Natural killer cell (primary cell): ENCODE data around the gene ACSM3. TPM values are rescaled to one million over a fixed set of nuclear protein-coding genes. Genes with fewer than 3 reads are reported as not detected.

ENCODE experiments used
- ATAC-seq, 3 donors: fragments of 150-1000 bp in 2 of 3; fragments of 200-7000 bp in 1 of 3; cut with Tn5 transposase; 1 replicate in 1 of 3; 2 replicates in 2 of 3; pipeline ENCODE4 v1.10.0; 2021; ENCODE audit warnings: mild to moderate bottlenecking in 2 of 3, moderate library complexity in 2 of 3
- DNase-seq, 2 donors: peaks; one replicate each; pipeline versions ENCODE4 v3.0.0 to v3.0.0-alpha.2; 2013 to 2021; ENCODE audit warnings: mixed read lengths in 1 of 2
- H3K27ac ChIP-seq: one replicate; pipeline ENCODE4 v1.5.1; 2013; ENCODE audit warnings: mild to moderate bottlenecking, low read length
- H3K27me3 ChIP-seq: one replicate; pipeline ENCODE4 v1.6.1; 2013; ENCODE audit warnings: low read length; ENCODE audit not compliant: control insufficient read depth, insufficient read depth
- H3K36me3 ChIP-seq: one replicate; pipeline ENCODE4 v1.6.1; 2013; ENCODE audit warnings: low read length; ENCODE audit not compliant: control insufficient read depth, insufficient read depth
- H3K4me1 ChIP-seq: one replicate; pipeline ENCODE4 v1.6.1; 2013; ENCODE audit warnings: low read length; ENCODE audit not compliant: control insufficient read depth, insufficient read depth
- H3K4me3 ChIP-seq: one replicate; pipeline ENCODE4 v1.5.1; 2013; ENCODE audit warnings: low read length
- H3K9me3 ChIP-seq: one replicate; pipeline ENCODE4 v1.6.1; 2013; ENCODE audit warnings: low read length; ENCODE audit not compliant: control insufficient read depth, insufficient read depth
- H3K27ac Mint-ChIP-seq, 2 donors: one replicate each; pipeline ENCODE4 v1.8.0; 2022; ENCODE audit warnings: mild to moderate bottlenecking in 2 of 2, mixed read lengths in 2 of 2, moderate library complexity in 1 of 2
- H3K27me3 Mint-ChIP-seq, 2 donors: one replicate each; pipeline ENCODE4 v1.8.0; 2022; ENCODE audit warnings: low read depth in 2 of 2, mixed read lengths in 2 of 2
- H3K36me3 Mint-ChIP-seq: one replicate; pipeline ENCODE4 v1.8.0; 2022; ENCODE audit warnings: mixed read lengths
- H3K4me1 Mint-ChIP-seq, 2 donors: one replicate each; pipeline ENCODE4 v1.8.0; 2022; ENCODE audit warnings: mixed read lengths in 2 of 2
- H3K4me3 Mint-ChIP-seq: one replicate; pipeline ENCODE4 v1.8.0; 2022; ENCODE audit warnings: mild to moderate bottlenecking, moderate library complexity, mixed read lengths
- H3K9me3 Mint-ChIP-seq, 2 donors: one replicate each; pipeline ENCODE4 v1.8.0; 2022; ENCODE audit warnings: mixed read lengths in 2 of 2
- WGBS: methylation state at CpG from one replicate; pipeline ENCODE4 v1.1.7; 2013; ENCODE audit warnings: missing lambda C conversion rate; ENCODE audit not compliant: insufficient coverage; 5-methylcytosine and 5-hydroxymethylcytosine counted together
- intact Hi-C: fragments of 100-400 bp; cut with micrococcal nuclease; formaldehyde crosslinking; loops from one replicate; pipeline ENCODE4 v1.14.2; 2022
- total RNA-seq, 4 donors: library from RNA; stranded (reverse); fragments of 120-200 nt in 1 of 4; gene quantifications; one replicate each; pipeline versions ENCODE4 v1.2.3 to v1.2.4, GENCODE V29; 2013 to 2022
- TF ChIP-seq, protein P1 (sequence below): fragments of 200-600 bp; IDR thresholded peaks from one replicate; pipeline ENCODE4 v1.8.0; 2022; ENCODE audit warnings: antibody characterized with exemption

Gene ACSM3
- total RNA-seq, 3 donors from 2014 or later (not counting 1 experiment from before 2014, with no cell fraction given) = 3.7 to 4.4 (median 4.4) TPM

DNA sequence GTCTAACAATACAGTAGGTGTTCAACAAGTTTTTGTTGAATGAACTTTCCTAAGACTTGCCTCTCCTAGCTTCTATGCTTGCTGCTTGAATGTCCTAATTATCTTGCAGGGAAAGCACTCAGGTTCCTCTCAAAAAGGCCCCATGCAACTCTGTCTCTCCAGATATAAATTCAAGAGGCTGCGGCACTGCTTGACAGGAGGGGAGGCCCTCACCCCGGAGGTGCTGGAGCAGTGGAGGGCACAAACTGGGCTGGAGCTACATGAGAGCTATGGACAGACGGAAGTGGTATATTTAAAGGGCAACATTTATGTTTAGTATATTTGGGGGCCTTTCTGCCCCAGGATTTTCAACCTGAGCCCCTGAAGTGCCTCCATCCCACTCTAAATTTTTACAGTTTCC, 36.6 kb upstream of the ACSM3 start:
- Mint-ChIP-seq H3K9me3 (no peaks in the 10 kb centered on the region), H3K27me3 (no peaks in the 10 kb centered on the region), H3K4me1 (no peaks in the 10 kb centered on the region), H3K36me3 (no peaks in the 10 kb centered on the region), H3K27ac (no peak overlapping the region), H3K4me3 (no peak overlapping the region)
- no peaks in the 10 kb centered on the region for H3K27me3 ChIP-seq
- no peak overlapping the region for H3K4me3 ChIP-seq
- H3K27ac ChIP-seq = no peak overlapping the region
- H3K9me3 ChIP-seq = no peaks in the 10 kb centered on the region
- no peaks in the 10 kb centered on the region for H3K4me1 ChIP-seq
- no peak for ATAC-seq
- intact Hi-C loops = no loop called here
- peaks cover 2% of the 10 kb centered on the region for H3K36me3 ChIP-seq
- TF ChIP-seq, protein P1, sequence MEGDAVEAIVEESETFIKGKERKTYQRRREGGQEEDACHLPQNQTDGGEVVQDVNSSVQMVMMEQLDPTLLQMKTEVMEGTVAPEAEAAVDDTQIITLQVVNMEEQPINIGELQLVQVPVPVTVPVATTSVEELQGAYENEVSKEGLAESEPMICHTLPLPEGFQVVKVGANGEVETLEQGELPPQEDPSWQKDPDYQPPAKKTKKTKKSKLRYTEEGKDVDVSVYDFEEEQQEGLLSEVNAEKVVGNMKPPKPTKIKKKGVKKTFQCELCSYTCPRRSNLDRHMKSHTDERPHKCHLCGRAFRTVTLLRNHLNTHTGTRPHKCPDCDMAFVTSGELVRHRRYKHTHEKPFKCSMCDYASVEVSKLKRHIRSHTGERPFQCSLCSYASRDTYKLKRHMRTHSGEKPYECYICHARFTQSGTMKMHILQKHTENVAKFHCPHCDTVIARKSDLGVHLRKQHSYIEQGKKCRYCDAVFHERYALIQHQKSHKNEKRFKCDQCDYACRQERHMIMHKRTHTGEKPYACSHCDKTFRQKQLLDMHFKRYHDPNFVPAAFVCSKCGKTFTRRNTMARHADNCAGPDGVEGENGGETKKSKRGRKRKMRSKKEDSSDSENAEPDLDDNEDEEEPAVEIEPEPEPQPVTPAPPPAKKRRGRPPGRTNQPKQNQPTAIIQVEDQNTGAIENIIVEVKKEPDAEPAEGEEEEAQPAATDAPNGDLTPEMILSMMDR = no peak
- DNase-seq = no peak
- WGBS = 96% methylated on average over 3 of the region's 3 CpGs

DNA sequence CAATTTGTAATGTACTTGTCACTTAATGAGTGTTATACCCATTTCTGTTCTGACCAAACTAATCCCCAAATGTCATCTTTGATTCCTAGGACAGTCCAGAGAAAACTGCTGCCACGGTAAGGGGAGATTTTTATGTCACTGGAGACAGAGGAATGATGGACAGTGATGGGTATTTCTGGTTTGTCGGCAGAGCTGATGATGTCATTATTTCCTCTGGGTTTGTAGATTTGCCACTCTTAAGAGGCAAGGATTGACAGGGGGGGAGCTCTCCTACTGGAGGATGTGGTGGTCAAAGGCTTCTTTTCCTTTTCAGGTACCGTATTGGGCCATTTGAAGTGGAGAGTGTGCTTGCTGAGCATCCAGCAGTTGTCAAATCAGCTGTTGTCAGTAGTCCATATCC, 34.7 kb upstream of the ACSM3 start:
- Mint-ChIP-seq H3K4me3 (no peak overlapping the region), H3K4me1 (no peaks in the 10 kb centered on the region), H3K27me3 (no peaks in the 10 kb centered on the region), H3K36me3 (peaks cover 4% of the 10 kb centered on the region), H3K9me3 (no peaks in the 10 kb centered on the region), H3K27ac (no peak overlapping the region)
- DNase-seq = no peak
- Histone ChIP-seq H3K4me3 (no peak overlapping the region), H3K36me3 (peaks cover 2% of the 10 kb centered on the region), H3K27ac (no peak overlapping the region), H3K9me3 (no peaks in the 10 kb centered on the region), H3K4me1 (no peaks in the 10 kb centered on the region), H3K27me3 (no peaks in the 10 kb centered on the region)
- WGBS = 87% methylated on average over 3 of the region's 3 CpGs
- no peak for ATAC-seq
- TF ChIP-seq, protein P1 = no peak
- intact Hi-C loops = no loop called here

DNA sequence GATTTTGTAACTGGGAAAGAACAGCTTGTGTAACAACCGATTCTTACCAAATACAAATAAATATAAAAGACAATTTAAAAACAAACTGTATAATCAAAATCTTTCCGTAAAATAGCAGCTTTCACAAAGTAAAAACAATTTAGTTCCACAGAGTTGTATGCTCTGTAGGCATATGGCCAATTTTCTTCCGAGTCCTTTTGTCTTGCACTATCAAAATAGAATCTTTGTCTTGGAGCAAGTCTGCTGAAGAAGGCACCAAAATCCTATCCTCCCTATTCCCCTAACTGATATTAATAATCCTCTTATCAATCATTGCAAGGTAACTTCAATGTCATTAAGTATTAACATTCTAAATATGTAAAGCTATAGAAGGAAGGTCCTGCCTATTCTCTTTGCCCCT, 29.8 kb upstream of the ACSM3 start:
- peak overlapping the region in 1 of 2 donors; percentile 36 for H3K27ac Mint-ChIP-seq
- Histone ChIP-seq H3K4me1 (no peaks in the 10 kb centered on the region), H3K9me3 (no peaks in the 10 kb centered on the region), H3K36me3 (peaks cover 50% of the 10 kb centered on the region), H3K27me3 (no peaks in the 10 kb centered on the region), H3K27ac (no peak overlapping the region), H3K4me3 (no peak overlapping the region)
- no peaks in the 10 kb centered on the region for H3K27me3 Mint-ChIP-seq
- no peak for DNase-seq
- no peak for ATAC-seq
- intact Hi-C loops = no loop called here
- WGBS = 100% methylated on average over 3 of the region's 3 CpGs
- H3K4me3 Mint-ChIP-seq = no peak overlapping the region
- peaks cover 28% of the 10 kb centered on the region for H3K36me3 Mint-ChIP-seq
- TF ChIP-seq, protein P1 = no peak
- H3K9me3 Mint-ChIP-seq = no peaks in the 10 kb centered on the region
- peaks cover 9 to 11% of the 10 kb centered on the region in 2 donors for H3K4me1 Mint-ChIP-seq

DNA sequence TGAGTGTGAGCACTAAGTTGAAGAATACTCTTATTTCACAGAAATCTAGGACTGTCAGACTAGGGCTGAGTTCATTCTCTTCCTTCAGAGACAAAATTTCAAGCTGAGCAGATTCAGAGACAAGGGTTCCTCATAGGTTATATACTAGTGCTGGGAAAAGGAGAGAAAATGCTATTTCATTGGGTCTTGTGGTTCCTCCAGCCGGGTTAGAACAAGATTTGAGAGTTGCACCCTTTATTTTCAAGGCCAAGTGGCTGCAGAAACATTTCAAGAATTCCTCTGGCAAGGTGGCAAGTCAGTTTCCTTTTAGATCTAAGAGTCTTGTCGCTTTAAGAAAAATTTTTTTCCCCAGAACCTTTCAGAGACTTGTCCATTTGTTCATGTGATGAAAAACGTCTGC, 29.0 kb upstream of the ACSM3 start:
- 72% methylated on average over 3 of the region's 3 CpGs for WGBS
- peak overlapping the region in 1 of 2 donors; percentile 36 for H3K27ac Mint-ChIP-seq
- TF ChIP-seq, protein P1 = no peak

More for the DNA sequence above, 29.0 kb upstream of the ACSM3 start:
- Histone ChIP-seq H3K36me3 (peaks cover 53% of the 10 kb centered on the region), H3K4me3 (no peak overlapping the region), H3K9me3 (no peaks in the 10 kb centered on the region), H3K27me3 (no peaks in the 10 kb centered on the region), H3K27ac (no peak overlapping the region), H3K4me1 (peaks cover 3% of the 10 kb centered on the region)
- Mint-ChIP-seq H3K4me1 (peaks cover 10 to 11% of the 10 kb centered on the region in 2 donors), H3K36me3 (peaks cover 28% of the 10 kb centered on the region), H3K27me3 (no peaks in the 10 kb centered on the region), H3K4me3 (no peak overlapping the region), H3K9me3 (no peaks in the 10 kb centered on the region)
- DNase-seq (no peak), ATAC-seq (no peak)
- intact Hi-C loops = no loop called here
